GM12874 (cell line): ENCODE measurements around the gene TEX101.

Experiments
- TF ChIP-seq, protein P1 (sequence below): IDR thresholded peaks from 2 replicates; pipeline ENCODE4 v1.5.1; 2011; ENCODE audit warnings: low read depth, mild to moderate bottlenecking, control low read depth, low read length, moderate library complexity; ENCODE audit not compliant: insufficient read depth

Gene TEX101

DNA sequence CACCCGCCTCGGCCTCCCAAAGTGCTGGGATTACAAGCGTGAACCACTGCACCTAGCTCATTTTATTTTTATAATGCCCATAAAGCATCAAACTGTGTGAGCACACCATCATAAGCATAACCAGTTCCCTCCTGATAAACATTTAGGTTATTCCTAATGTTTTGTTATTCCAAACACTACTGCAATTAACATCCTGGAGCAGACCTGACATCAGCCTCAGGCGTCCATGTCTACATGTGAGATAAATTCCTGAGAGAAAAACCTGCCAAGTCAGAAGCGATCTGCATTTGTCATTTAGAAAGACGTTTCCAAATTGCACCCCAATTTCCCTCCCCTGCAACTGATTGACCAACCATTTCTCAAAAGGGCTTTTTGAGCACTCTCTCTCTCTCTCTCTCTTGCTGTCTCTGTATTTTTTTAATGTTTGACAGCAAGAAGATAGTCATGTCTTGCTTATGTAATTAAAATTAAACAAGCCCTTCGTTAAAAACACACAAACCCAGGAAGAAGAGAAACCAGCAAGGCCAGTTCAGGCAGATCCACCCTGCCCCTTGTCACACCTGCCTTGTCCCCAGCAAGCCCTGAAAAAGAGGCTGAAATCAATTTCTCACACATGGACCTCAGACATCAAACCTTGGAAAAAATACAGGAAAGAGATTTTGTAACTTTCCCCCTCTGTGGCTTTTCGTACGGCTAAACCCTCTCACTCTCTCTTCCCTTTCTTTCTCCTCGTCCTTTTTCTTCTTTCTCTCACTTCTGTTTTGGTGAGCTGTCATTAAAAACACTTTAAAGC, 40.8 kb downstream of the TEX101 start:
- TF ChIP-seq, protein P1, sequence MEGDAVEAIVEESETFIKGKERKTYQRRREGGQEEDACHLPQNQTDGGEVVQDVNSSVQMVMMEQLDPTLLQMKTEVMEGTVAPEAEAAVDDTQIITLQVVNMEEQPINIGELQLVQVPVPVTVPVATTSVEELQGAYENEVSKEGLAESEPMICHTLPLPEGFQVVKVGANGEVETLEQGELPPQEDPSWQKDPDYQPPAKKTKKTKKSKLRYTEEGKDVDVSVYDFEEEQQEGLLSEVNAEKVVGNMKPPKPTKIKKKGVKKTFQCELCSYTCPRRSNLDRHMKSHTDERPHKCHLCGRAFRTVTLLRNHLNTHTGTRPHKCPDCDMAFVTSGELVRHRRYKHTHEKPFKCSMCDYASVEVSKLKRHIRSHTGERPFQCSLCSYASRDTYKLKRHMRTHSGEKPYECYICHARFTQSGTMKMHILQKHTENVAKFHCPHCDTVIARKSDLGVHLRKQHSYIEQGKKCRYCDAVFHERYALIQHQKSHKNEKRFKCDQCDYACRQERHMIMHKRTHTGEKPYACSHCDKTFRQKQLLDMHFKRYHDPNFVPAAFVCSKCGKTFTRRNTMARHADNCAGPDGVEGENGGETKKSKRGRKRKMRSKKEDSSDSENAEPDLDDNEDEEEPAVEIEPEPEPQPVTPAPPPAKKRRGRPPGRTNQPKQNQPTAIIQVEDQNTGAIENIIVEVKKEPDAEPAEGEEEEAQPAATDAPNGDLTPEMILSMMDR = no peak

DNA sequence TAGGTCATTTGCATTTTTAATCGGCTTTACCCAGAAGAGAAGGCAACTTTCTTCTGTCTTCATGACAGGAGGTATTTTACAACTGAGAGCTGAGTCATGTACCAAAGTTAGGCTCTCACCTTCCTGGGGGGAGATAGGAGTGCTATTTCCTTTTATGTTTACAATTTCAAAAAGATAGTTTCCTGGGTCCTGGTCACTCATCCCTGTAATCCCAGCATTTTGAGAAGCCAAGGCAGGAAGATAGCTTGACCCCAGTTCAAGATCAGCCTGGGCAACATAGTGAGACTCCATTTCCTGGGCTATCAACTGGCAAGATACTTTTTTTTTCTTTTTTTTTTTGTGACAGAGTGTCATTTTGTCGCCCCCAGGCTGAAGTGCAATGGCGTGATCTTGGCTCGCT, 43.1 kb downstream of the TEX101 start:
- TF ChIP-seq, protein P1 = no peak

DNA sequence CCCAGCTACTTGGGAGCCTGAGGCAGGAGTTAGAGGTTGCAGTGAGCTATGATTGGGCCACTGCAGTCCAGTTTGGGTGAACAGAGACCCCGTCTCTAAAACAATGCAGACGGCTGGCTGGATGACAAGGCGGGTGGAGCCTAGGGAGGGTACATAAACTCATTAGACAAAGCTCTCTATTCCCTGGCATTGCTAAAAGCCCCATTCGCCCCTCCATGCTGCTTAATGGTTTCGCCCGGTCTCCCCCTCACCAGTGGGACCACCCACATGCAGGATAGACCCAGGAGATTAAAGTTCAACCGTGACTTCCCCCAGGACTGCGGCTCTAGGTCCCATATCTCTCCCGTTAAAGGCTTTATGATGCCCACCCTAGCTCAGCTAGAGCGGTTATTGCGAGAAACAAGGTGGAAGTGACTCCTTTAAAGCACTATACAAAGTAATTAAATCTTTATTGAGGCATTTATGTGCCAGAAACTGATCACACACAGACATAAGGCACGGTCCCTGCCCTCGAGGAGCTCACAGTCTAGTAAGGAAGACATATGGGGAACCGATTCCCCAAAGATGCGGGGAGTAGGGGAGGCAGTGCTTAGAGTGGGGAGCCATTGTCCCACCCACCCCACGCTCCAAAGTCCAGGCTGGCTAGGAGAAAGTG, 45.8 kb downstream of the TEX101 start:
- TF ChIP-seq, protein P1 = no peak

DNA sequence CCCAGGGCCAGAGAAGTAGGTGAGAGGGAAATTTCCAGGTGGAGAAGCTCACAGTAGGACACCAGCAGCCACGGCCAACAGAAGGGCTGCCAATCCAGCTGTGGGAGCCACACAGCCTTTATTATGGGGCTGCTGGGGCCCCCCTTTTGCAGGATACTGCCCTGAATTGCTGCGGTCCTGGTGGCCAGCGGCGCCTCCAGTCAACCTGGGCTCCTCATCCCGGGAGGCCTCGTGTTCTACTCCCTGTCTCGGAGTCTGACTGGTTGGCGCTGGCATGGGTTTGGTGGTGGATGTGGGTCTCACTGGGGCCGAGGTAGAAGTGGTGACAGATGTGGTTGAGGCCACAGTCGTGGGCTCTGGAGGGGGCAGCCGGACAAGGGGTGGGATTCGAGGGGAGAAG, 46.6 kb downstream of the TEX101 start:
- TF ChIP-seq, protein P1 = no peak

DNA sequence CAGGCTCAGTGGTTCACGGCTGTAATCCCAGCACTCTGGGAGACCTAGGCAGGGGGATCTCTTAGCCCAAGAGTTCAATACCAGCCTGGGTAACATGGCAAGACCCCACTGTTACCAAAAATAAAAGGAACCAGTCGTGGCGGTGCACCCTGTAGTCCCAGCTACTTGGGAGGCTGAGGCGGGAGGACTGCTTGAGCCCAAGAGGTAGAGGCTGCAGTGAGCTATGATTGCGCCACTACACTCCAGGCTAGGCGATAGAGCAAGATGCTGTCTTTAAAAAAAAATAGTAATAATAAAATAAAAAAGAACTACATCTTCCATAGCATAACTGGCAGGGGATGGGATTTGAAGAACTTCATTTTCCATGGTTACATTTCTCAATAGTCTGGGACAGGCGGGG, 47.7 kb downstream of the TEX101 start:
- TF ChIP-seq, protein P1 = no peak

DNA sequence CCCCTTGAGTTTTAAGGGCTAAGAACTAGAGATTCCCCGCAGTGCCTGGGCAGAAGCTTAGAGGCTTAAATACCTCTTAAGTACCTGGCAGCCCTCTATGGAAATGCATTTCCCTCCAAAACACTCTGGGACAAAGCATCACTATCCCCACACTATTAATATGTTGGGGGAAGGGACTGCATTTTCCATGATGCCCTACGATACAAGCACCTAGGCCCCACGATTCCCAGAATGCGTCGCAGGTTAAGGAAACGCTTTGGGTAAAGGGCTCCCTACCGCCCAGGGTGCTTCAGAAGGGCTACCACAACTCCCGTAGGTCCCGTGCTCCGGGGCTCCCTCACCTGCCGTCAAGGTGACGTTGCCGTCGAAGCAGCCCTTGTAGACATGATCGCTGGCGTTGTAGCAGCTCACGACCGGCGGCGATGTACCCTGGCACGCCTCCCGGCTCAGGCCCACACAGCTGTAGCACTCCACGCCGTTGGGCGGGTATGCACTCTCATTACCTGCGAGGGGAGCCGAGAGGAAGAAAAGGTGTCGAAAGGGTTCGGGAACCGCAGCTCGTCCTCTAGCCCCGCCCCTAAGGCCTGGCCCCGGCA, 48.2 kb downstream of the TEX101 start:
- TF ChIP-seq, protein P1 = no peak

DNA sequence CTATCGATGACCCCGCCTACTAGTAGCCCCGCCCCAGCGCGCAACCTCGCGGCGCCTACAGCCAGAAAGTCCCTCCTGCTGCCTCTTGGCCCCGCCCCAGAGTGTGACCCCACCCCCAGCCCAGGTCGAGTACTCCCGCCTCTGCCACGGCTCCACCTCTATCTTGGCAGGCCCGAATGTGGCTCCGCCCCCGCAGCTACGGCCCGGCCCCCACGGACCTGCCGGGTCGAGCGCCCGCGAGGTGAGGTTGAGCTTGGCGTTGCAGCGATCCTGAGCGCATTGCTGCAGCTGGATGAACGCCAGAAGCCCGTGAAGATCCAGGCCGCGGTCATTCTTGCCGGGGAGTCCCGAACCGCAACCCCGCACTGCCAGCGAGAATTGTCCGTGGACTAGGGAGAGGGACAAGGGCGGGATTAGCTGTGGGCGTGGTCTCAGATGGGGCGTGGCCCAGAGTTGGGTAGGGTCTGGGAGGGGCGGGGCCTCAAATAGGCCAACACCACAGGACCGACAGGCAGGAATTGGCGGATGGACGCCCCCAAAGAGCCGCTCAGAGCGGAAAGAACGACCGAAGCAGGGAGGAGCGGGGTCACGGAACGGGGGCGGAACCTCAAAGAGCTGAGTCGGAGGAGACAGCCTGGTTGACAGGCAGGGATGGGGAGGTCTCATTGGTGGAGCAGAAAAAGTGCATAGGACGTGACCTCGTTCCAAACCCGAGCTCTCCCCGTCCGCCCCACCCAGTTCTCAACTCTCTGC, 48.9 kb downstream of the TEX101 start:
- TF ChIP-seq, protein P1 = no peak
